GM18499 (cell line): ENCODE measurements around the gene PRKCH.

Source experiments
- ATAC-seq: cut with Tn5 transposase; IDR thresholded peaks from one replicate; pipeline ENCODE4 v1.9.1; 2021; ENCODE audit warnings: moderate number of reproducible peaks; ENCODE audit not compliant: insufficient read depth, unreplicated experiment

Gene PRKCH

DNA sequence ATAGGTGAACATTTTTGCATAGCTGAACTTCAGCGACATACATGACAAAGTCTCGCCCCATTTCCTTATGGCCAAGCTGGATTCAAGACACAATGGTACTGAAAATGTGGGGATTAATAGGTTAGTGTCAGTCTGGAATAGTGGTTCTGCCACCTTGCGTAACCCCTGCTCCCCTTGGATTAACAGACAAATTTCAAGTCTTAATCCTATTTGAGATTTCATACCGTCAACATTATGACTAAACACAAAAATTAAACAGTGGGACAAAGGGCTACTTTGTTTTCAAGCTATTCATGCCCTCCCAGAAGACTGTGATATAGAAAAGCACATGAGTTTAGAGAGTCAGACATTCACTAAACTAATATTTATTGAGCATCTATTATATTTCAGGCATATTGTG, 235.1 kb downstream of the PRKCH start:
- ATAC-seq, result no peak

DNA sequence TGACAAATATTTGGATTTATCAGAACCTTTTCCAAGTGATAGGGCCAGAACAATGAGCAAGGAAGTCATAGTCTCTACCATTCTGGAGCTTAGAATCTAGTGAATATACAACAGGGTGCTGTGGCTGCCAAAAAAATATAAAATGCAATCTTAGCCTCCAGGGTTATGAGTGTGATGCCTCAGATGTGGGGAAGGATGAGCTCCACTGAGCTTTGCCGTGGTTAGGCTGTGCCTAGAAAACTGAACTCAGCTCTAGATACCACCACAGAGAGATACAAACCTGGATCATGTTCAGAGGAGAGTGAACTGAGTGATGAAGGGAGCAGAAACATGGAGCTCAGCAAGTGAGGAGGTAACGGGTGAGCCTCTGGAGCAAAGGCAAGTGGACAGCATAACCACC, 235.9 kb downstream of the PRKCH start:
- ATAC-seq, result no peak

DNA sequence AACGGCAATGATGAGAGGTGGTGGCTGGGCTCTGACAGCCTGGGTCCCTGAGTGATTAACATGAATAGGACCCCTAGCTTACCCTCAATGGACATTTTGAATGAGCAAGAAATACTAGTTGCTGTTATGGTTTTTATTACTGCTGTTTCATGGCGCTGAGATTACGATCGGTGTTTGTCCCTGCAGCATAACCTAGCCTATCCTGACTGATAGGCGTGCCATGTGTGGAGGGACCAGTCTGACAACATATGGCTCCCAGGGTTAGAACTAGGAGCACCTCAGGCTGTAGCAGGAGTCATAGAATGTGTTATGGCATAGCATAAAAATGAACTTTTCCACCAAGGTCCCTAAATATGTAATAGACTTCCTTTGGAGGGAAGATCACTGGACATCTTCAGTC, 236.5 kb downstream of the PRKCH start:
- ATAC-seq, result no peak

DNA sequence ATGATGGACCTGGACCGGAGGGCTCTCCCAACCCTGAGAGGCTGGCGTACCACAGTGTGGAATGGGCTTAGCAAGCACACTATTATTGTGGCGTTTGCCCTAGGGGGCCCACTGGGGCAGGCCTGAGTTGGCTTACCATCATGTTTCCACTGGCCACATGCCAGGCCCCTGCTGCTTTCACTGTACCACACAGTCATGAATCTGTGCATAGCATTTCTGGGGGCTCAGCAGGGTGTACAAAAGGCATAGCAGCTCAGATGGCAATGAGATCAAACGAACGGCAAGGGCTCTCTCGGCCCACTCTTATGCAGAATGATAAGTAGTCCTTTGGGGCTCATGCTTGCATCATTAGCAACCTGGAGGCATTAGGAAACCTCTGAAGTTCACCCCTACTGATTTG, 236.9 kb downstream of the PRKCH start:
- no peak for ATAC-seq

DNA sequence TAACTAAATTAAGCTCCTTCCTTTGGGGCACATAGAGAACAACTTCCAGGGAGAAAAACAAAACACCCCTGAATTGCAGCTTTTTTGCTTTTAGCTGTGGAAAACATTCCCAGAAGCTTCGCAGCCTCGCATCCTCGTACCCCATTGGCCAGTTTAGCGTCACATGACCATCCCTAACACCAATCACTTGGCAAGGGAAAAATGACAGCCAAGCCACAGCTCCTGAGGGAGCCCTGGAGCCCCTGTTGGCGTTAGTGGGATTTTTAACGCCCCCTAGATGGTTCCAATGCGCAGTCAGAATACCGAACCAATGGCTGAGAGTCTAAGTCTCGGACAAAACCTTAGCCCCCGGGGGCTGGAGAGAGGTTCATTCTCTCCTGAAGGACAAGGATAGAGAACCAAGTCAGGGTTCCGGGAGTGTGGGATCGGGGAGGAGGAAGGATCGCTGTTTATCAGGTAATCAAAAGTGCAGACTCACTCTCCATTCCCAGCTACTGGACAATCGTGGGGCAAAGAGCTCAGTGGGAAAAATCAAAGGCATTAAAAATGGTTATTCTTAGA, 238.3 kb downstream of the PRKCH start:
- no peak for ATAC-seq

DNA sequence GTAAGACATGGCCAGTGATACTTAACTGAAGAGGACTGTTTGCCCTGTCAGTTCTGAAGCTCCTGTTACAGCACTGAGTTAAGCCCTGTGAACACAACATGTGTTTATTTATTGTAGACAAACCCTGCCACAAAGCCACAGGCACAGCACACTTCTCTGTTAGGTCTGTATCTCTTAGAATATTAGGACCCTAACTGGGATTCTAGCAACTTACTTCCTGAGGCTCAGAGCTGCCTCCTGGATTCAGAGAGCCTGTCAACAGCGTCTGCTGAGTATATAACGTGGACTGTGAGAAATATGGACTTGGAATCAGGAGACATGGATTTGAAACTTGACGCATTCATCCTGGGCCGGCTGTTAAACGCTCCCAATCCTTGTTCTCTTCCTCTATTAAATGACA, 238.9 kb downstream of the PRKCH start:
- ATAC-seq, result no peak

DNA sequence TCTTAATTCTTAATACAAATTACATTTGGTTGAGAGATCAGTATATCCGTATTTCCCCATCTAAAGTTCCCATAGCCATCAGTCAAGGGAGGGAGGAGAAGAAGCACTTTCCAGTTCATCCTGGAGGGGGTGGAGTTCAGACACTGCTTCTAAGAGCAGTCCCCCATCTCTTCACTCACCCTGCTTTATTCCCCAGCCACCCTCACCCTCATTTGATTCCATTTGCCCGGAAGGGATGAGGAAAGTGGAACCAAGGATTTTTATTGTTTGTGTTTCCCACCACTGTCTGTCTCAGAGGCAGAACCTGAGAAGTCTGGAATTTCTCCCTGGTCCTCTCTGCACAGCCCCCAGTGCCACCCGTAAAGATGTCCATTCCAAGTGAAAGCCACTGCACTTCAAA, 239.7 kb downstream of the PRKCH start:
- no peak for ATAC-seq

DNA sequence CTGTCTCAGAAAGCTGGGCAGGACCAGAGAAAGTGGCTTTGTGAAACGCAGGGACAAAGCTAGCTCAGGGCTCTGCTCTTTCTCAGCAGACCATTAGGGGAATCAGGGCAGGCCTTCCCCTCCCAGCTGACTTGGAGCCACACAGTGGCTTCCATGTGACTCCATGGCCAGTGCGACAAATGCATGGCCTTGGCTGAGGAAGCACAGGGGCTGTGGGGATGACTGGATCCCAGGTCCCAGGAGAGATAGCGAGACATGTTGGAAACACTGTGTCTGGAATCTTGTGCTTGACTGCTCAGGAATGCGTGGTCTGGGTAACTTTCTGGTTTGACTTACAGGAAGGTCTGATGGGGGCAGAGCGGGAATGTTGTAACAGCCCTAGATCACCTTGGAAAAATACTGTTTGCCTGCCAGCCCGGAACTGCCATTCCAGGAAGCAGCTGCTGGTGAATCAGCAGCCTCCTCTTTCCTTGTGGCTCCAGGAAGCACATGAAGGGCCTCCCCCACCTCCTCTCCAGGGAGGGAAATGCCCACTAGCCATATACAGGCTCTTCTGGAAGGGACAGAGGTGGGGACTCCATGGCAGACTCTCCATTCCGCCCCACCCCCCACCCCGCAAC, 240.4 kb downstream of the PRKCH start:
- no peak for ATAC-seq

DNA sequence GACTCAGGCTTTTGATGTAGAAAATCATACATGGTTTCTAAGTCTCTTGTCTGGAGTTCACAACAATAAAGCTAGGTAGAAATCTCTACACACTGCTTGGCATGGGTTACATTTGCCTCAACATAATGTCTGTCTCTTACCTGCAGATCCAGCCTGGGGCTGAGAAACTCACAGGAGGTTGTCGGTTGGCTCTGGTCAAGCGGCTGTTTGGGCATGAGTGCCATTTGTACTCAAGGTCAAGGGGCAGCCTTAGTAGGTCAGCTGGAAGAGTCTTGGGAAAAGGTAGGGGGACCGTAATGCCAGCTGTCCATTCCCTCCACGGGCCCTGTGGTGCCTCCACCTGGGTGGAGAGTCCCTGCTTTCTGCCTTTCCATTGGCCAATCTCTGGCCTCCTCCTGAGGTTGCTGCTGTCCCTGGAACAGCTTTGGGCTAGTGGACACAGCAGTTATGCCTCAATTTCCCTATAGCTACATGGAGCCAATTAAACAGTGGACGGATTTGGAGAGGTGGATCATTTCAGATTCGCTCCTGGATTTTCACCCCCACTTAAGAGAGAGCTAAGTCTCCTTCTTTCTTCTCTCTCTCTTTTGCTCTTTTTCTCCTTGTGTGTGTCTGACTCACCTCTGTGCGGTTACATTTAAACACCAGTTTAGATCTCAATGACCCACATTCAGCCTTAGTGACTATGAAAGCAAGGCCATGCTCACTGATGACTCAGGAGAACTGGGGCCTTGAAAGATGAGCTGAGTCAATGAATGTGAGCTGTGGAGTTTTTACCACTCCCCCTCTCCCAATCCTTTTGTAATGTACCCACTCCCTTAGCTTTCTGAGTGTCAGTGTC, 241.2 kb downstream of the PRKCH start:
- no peak for ATAC-seq

DNA sequence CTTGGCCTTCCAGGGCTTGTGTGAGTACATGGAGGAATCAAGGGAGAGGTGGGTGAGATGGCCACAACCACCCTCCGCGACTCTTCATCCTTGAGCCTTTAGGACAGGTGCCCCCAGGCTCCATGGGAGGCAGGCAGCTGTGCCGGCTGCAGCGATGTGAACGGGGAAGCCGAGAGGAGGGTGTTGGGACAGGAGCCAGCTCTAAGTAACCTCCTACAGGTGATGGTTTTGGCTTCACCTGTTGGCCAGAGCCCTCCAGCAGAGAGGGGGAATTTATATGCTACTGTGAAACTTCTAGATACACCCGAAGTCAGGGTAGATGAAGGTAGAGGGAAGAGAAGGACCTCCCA, 241.8 kb downstream of the PRKCH start:
- ATAC-seq, result no peak

DNA sequence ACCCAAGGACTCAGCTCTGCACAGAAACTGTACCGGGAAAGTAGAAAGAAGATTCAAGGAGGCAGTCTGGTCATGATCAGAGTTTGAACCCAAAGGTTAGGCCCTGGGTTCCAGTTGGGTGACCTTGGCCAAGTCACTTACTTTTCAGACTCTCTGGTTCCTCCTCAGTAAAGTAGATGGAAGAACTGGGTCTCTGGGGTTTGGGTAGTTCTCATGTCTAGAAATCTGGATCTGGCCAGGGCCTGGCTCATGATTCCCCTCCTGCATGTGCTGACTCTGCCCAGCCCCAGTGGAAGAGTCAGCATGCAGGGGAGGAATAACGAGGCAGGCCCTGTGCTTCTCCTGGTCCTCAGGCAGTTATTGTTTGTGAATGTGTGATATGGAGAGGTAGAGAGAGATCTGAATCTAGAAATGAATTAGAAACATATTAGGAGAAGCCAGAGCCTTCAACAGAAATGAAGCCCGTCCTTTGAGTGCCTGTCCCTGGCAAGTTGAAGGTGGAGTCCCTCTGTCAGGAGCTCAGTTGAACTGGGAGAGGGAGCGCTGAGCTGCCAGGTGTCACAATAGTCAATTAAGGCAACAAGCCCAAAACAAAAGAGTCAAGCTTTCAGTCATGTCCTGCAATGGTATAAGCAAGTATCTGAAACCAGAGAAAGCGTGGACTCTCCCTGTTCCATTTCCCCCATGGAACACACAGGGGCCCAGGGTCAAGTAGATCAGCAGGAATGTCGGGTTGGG, 242.7 kb downstream of the PRKCH start:
- no peak for ATAC-seq

DNA sequence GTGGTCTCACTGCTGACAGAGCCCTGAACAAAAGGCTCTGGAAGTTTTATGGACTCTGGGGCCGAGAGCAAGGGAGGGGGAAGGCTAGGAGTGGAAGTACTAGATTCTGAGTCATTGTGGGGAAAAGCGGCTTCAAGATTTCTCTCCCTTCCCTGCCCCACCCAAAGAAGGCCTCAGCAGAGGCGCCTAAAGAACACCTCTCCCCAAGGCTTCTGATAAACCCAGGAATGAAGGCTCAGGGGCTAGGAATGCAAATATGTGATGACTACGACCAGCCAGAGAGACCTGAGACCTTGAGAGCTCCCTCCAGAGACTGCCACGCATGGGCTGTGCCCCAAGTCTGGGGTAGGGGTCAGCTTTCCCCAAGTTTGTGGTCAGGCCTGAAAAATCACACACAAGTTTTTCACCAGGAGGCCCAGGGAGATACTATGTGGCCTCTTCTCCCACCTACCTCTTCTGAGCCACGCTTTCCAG, 243.3 kb downstream of the PRKCH start:
- ATAC-seq, result no peak

DNA sequence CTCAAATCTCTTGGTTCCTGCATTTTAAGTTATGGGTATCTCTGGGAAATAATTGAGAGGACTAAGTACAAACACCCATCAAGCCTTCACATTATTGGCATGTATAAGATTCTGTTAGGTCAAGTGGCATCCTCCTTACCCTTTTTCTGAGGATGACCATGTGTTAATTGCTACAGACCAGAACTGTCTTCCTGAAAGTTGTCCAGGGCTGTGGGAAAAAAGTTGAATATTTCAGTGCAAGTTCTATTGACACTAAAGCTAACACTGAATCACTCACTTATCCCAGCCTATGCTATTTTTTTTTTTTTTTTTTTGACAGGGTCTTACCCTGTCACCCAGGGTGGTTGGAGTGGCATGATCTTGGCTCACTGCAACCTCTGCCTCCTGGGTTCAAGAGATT, 243.8 kb downstream of the PRKCH start:
- ATAC-seq, result no peak

DNA sequence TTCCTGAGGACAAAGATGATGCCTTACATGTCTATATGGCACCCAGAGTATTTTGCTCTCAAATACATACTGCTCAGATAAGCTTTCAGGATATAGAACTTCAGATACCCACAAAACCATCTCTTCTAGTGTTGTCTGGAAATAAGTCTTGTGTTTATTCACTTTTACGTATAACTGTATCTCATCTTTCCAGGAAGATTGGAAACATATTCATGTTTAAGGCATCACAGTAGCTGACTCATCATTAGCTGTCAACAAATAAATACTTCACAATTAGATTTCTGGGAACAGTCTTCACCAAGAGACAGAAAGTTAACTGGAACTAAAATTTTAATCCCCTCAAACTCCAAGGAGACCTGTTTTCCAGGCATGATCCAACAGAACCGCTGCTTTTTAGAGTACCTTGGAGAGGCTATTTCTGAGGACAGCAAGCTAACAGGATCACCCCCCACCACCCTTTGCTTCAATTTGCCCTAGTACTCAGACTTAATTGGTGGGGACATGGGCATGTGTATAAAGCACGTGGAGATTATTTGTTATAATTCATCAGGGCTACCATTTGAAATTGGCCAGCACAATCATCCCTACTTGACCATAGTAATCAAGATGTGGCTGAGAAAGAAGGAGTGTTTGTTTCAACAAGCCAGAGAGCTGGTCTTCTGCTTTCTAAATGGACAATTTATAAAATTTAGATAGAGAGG, 244.6 kb downstream of the PRKCH start:
- ATAC-seq, result no peak

DNA sequence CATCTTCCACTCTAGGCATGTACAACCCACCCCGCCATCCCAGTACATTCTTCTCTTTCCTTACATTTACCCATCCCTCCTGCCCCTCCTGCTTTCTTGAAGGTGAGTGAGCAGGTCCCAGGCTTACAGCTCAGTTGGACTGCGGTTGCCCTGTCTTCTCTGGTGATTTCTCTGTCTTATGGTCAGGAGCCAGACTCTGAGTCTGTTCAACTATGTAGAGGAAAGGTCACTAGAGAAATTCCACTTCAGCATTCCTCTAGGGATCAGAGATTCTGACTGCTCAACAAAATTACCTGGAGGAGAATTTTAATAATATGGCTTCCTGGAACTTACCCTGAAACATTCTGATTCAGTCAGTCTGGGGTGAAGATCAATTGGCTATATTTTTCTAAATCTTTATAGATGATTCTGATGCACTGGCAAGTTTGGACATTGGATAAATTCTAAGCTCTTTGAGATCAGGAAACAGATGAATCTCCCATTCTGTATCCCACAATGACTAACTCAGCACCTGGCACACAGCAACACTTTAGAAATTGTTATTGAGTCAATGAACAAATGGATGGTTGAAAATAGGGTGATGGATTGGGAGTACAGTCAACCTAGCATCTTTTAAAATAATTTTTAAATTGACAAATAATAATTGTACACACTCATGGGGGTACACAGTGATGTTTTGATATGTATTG, 245.3 kb downstream of the PRKCH start:
- no peak for ATAC-seq

DNA sequence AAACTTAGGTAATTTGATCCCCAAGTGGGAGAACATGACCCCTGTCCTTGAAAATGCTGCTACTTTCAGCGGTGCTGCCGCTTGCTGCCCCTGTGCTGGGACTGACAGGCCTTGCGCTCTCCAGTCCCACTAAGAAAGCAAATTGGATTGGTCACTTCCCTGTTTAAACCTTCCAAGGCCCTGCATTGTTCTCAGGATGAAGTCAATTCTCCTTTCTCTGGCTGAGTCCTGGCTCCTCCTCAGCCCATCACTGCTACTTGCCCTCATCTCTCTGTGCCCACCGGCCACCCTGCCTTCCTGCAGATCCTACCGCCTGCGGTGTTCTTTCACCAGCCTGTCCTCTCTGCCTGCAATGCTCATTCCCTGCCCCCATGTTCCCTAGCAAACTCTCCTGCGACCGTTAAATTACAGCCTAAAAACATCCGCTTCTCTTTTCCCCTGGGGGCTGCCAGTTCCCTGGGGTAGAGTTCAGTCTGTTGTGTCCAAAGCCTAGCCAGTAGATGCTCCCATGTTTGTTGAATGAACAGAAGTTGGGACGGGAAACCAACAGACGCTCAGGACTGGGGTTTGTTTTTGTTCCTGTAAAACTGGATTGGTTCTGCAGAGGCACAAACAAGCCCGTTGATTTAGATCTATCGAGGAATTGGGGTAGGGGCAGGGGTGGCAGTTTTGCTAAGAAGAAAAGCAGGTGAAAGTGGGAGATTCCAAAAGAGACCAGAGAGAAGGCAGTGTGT, 246.6 kb downstream of the PRKCH start:
- no peak for ATAC-seq

DNA sequence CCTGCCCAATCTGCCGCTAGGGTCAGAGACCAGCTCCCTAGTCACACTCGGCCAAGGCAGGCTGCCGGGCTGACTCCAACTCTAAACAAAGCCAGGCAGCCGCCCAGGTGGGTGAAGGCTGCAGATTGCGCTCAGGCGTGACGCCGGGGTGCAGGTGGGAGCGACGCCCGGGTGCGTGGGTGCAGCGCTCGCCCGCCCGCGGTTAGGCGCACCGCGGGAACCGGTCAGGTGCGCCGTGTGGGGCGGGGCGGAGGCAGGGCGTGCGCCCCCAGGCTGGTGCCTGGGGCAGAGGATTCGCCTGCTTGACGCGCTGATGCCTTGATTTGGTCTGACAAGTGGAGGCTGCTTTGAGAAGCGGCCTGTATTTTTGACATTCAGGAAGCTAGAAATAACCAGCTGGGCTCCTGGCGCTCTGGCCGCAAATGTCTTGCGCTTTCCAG, 247.2 kb downstream of the PRKCH start:
- ATAC-seq, result peak; percentile 64

DNA sequence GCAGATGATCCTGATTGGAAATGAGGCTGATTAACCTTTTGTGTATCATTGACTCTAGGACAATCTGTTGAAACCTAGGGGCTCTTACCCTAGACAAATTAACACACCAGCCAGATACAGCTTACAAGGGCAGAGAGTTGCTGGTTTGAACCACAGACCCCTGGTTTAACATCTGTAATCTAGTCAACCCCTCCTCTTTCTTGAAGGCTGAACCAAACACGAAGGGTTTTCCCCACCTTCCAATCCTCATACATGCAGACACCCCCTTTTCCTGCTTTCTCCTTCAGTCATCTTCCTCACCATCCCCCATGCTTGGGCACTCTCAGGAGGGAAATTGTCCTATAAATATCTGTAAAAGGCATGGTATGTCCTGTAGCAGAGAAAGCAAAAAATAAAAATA, 247.9 kb downstream of the PRKCH start:
- ATAC-seq, result no peak
